Body of pancreas (tissue), 4 donors: ENCODE results near the gene ARPP19. TPM values are rescaled to one million over a fixed set of nuclear protein-coding genes. Genes with fewer than 3 reads are reported as not detected.

Experiments
- ATAC-seq: fragments of 150-250 bp; one replicate; pipeline ENCODE4 v1.9.1; 2016
- DNase-seq, 4 donors: peaks; one replicate each; pipeline ENCODE4 v3.0.0-alpha.2; 2019
- H3K27ac ChIP-seq, 4 donors: fragments of 200-600 bp; sonication (generic); 1 replicate in 3 of 4; 2 replicates in 1 of 4; pipeline versions ENCODE4 v1.5.1 to v1.6.1; 2016 to 2019; ENCODE audit warnings: mild to moderate bottlenecking in 1 of 4, mixed read lengths in 1 of 4, moderate library complexity in 1 of 4
- H3K27me3 ChIP-seq, 2 donors: fragments of 200-600 bp; sonication (generic); one replicate each; pipeline ENCODE4 v1.6.0; 2016; ENCODE audit warnings: mild to moderate bottlenecking in 1 of 2
- H3K36me3 ChIP-seq, 2 donors: fragments of 200-600 bp; sonication (generic); replicated peaks in 1 of 2; 2 replicates each; pipeline ENCODE4 v1.5.1; 2016; ENCODE audit warnings: low read depth in 2 of 2; ENCODE audit not compliant: insufficient read depth in 1 of 2
- H3K4me1 ChIP-seq: fragments of 200-600 bp; sonication (generic); one replicate; pipeline ENCODE4 v1.6.0; 2016
- H3K4me3 ChIP-seq, 2 donors: fragments of 200-600 bp; sonication (generic); 1 replicate in 1 of 2; 2 replicates in 1 of 2; pipeline ENCODE4 v1.5.1; 2016 to 2019
- H3K9me3 ChIP-seq, 3 donors: fragments of 200-600 bp; sonication (generic); 1 replicate in 2 of 3; 2 replicates in 1 of 3; pipeline ENCODE4 v1.5.1; 2016
- POLR2A ChIP-seq, 3 donors: fragments of 450-650 bp; IDR thresholded peaks; one replicate each; pipeline ENCODE4 v1.6.1; 2016; ENCODE audit warnings: antibody characterized with exemption in 3 of 3, mild to moderate bottlenecking in 2 of 3
- WGBS, 2 donors: methylation state at CpG; one replicate each; pipeline ENCODE4 v1.1.5; 2017; 5-methylcytosine and 5-hydroxymethylcytosine counted together
- intact Hi-C: fragments of 100-400 bp; cut with DNase I; formaldehyde crosslinking; loops from one replicate; pipeline ENCODE4 v1.15.1; 2023
- total RNA-seq, 2 donors: library from RNA; depleted of rRNA; stranded (reverse); fragments of >200 nt; gene quantifications; one replicate each; pipeline ENCODE4 v1.1.0, GENCODE V29; 2016
- TF ChIP-seq, protein P1 (sequence below), 7 experiments: fragments of 450-650 bp in 4 of 7; fragments of 200-600 bp in 3 of 7; sonication (generic) in 3 of 7; IDR thresholded peaks; one replicate each; pipeline ENCODE4 v1.5.1; 2016 to 2019; ENCODE audit warnings: antibody characterized with exemption in 7 of 7

Gene ARPP19
- total RNA-seq, 2 donors from 2014 or later, result 37.2 to 65.4 TPM

GRCh38 chr15:52506549-52506948 lies 62.3 kb downstream of the ARPP19 start:
- intact Hi-C loops, result no loop called here
- ATAC-seq, result no peak
- WGBS, 2 donors, result 76 to 78% methylated on average over 6 of the region's 6 CpGs
- Histone ChIP-seq H3K27ac (no peak overlapping the region), H3K4me3 (no peak overlapping the region), H3K9me3 (no peaks in the 10 kb centered on the region), H3K4me1 (no peaks in the 10 kb centered on the region), H3K27me3 (no peaks in the 10 kb centered on the region), H3K36me3 (no peaks in the 10 kb centered on the region)
- TF ChIP-seq, protein P1, sequence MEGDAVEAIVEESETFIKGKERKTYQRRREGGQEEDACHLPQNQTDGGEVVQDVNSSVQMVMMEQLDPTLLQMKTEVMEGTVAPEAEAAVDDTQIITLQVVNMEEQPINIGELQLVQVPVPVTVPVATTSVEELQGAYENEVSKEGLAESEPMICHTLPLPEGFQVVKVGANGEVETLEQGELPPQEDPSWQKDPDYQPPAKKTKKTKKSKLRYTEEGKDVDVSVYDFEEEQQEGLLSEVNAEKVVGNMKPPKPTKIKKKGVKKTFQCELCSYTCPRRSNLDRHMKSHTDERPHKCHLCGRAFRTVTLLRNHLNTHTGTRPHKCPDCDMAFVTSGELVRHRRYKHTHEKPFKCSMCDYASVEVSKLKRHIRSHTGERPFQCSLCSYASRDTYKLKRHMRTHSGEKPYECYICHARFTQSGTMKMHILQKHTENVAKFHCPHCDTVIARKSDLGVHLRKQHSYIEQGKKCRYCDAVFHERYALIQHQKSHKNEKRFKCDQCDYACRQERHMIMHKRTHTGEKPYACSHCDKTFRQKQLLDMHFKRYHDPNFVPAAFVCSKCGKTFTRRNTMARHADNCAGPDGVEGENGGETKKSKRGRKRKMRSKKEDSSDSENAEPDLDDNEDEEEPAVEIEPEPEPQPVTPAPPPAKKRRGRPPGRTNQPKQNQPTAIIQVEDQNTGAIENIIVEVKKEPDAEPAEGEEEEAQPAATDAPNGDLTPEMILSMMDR (IDR thresholded peaks at IDR 0.05), result no peak
- TF ChIP-seq POLR2A (IDR thresholded peaks at IDR 0.05), result no peak
- DNase-seq, result no peak

DNA sequence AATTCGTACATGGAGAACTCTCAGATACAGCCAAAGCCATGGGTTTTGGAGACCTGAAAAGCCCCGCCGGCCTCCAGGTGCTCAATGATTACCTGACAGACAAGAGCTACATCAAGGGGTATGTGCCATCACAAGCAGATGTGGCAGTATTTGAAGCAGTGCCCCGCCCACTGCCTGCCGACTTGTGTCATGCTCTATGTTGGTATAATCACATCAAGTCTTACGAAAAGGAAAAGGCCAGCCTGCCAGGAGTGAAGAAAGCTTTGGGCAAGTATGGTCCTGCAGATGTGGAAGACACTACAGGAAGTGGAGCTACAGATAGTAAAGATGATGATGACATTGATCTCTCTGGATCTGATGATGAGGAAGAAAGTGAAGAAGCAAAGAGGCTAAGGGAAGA lies 63.7 kb downstream of the ARPP19 start:
- DNase-seq, result peak in 1 of 4 donors; percentile 8
- no peaks in the 10 kb centered on the region for H3K4me1 ChIP-seq
- WGBS, 2 donors, result 82 to 96% methylated on average over 6 of the region's 6 CpGs
- ATAC-seq, result no peak
- TF ChIP-seq POLR2A (IDR thresholded peaks at IDR 0.05), result no peak
- TF ChIP-seq, protein P1 (IDR thresholded peaks at IDR 0.05), result no peak
- no peak overlapping the region for H3K4me3 ChIP-seq
- no peaks in the 10 kb centered on the region for H3K36me3 ChIP-seq
- H3K9me3 ChIP-seq, result no peaks in the 10 kb centered on the region
- no peaks in the 10 kb centered on the region for H3K27me3 ChIP-seq
- H3K27ac ChIP-seq, result no peak overlapping the region
- intact Hi-C loops, result no loop called here

- 74 to 96% methylated on average over 5 of the region's 5 CpGs for WGBS, 2 donors
- no peak overlapping the region for H3K27ac ChIP-seq
- intact Hi-C loops, result no loop called here
- no peak for DNase-seq
- no peak for ATAC-seq
- no peaks in the 10 kb centered on the region for H3K27me3 ChIP-seq
- H3K9me3 ChIP-seq, result no peaks in the 10 kb centered on the region
- H3K4me1 ChIP-seq, result no peaks in the 10 kb centered on the region
- H3K36me3 ChIP-seq, result no peaks in the 10 kb centered on the region
- no peak overlapping the region for H3K4me3 ChIP-seq
- TF ChIP-seq, protein P1 (IDR thresholded peaks at IDR 0.05), result no peak
- no peak for TF ChIP-seq POLR2A (IDR thresholded peaks at IDR 0.05)
Observed at GRCh38 chr15:52503788-52504496, 64.9 kb downstream of the ARPP19 start.

DNA sequence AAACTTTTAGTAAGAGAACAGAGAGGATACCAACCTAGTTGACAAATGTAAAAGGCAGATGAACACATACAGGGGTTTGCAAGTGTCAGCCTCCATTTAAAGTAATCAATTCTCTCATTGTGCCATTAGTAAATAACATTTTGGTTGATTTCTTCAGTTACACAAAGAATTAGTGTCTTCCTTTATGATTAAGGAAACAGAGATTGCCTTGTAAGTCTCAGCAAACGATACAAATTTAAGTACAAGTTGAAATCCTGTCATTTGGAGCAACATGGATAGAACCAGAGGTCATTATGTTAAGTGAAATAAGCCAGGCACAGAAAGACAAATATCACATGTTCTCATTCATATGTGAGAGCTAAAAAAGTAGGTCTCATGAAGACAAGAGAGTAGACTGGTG lies 66.2 kb downstream of the ARPP19 start:
- no peak overlapping the region for H3K27ac ChIP-seq
- DNase-seq, result no peak
- H3K4me1 ChIP-seq, result no peaks in the 10 kb centered on the region
- TF ChIP-seq, protein P1 (IDR thresholded peaks at IDR 0.05), result no peak
- TF ChIP-seq POLR2A (IDR thresholded peaks at IDR 0.05), result no peak
- no peak for ATAC-seq
- intact Hi-C loops, result no loop called here
- H3K27me3 ChIP-seq, result no peaks in the 10 kb centered on the region
- H3K4me3 ChIP-seq, result no peak overlapping the region
- no peaks in the 10 kb centered on the region for H3K36me3 ChIP-seq
- H3K9me3 ChIP-seq, result no peaks in the 10 kb centered on the region
- WGBS, 2 donors, result 90 to 93% methylated on average over 1 of the region's 1 CpG

DNA sequence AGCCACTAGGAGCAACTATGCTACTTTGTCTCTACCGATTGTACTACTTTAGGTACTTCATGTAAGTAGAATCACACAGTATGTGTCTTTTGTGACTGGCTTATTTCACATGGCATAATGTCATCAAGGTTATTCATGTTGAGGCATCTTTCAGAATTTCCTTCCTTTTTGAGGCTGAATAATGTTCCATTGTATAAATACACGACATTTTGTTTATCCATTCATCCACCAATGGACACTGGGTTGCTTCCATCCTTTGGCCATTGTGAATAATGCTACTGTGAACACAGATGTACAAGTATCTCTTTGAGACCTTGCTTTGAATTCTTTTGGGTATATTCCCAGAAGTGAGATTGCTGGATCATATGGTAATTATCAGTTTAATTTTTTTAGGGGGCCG lies 69.3 kb downstream of the ARPP19 start:
- DNase-seq (no peak), ATAC-seq (no peak)
- H3K9me3 ChIP-seq, result no peaks in the 10 kb centered on the region
- WGBS, 2 donors, result 82 to 91% methylated on average over 3 of the region's 3 CpGs
- intact Hi-C loops, result no loop called here
- H3K4me1 ChIP-seq, result no peaks in the 10 kb centered on the region
- no peaks in the 10 kb centered on the region for H3K36me3 ChIP-seq
- no peak overlapping the region for H3K4me3 ChIP-seq
- no peak overlapping the region for H3K27ac ChIP-seq
- H3K27me3 ChIP-seq, result no peaks in the 10 kb centered on the region
- TF ChIP-seq POLR2A (IDR thresholded peaks at IDR 0.05), result no peak
- TF ChIP-seq, protein P1 (IDR thresholded peaks at IDR 0.05), result no peak
